CD14-positive monocyte (primary cell): ENCODE data around the gene ZDHHC14. TPM values are rescaled to one million over a fixed set of nuclear protein-coding genes. Genes with fewer than 3 reads are reported as not detected.
A peak's percentile ranks its signal among the peaks of the same experiment; 100 is the strongest.

Experiments
- DNase-seq, 3 donors: peaks; one replicate each; pipeline ENCODE4 v3.0.0-alpha.2; 2011 to 2022
- H2AFZ ChIP-seq: 2 replicates; pipeline ENCODE4 v1.6.0; 2012; ENCODE audit warnings: mild to moderate bottlenecking, low read depth, low read length, inconsistent platforms; ENCODE audit not compliant: insufficient read depth, poor library complexity, severe bottlenecking
- H3K27ac ChIP-seq, 2 donors: 1 replicate in 1 of 2; 2 replicates in 1 of 2; pipeline ENCODE4 v1.5.1; 2012 to 2013; ENCODE audit warnings: low read length in 2 of 2, control low read depth in 1 of 2, inconsistent platforms in 1 of 2, low read depth in 1 of 2, mild to moderate bottlenecking in 1 of 2
- H3K27me3 ChIP-seq, 2 donors: one replicate each; pipeline versions ENCODE4 v1.6.0 to v1.6.1; 2011 to 2013; ENCODE audit warnings: low read length in 2 of 2; ENCODE audit not compliant: control insufficient read depth in 2 of 2, insufficient read depth in 2 of 2
- H3K36me3 ChIP-seq, 2 donors: replicated peaks in 1 of 2; 1 replicate in 1 of 2; 2 replicates in 1 of 2; pipeline versions ENCODE4 v1.5.1 to v1.6.1; 2012 to 2013; ENCODE audit warnings: low read length in 2 of 2, control low read depth in 1 of 2, inconsistent platforms in 1 of 2, mild to moderate bottlenecking in 1 of 2; ENCODE audit not compliant: insufficient read depth in 2 of 2, control insufficient read depth in 1 of 2
- H3K4me1 ChIP-seq, 2 donors: 1 replicate in 1 of 2; 2 replicates in 1 of 2; pipeline versions ENCODE4 v1.5.1 to v1.6.1; 2012 to 2013; ENCODE audit warnings: low read length in 2 of 2, control low read depth in 1 of 2, inconsistent platforms in 1 of 2, mild to moderate bottlenecking in 1 of 2, moderate library complexity in 1 of 2; ENCODE audit not compliant: insufficient read depth in 2 of 2, control insufficient read depth in 1 of 2
- H3K4me2 ChIP-seq: replicated peaks from 2 replicates; pipeline ENCODE3; 2012; ENCODE audit warnings: low read length, moderate library complexity, mild to moderate bottlenecking; ENCODE audit not compliant: poor library complexity, severe bottlenecking; ENCODE audit errors: extremely low read depth
- H3K4me3 ChIP-seq, 3 experiments: fragments of 200-600 bp in 1 of 3; sonication (generic) in 1 of 3; replicated peaks in 1 of 3; 1 replicate in 2 of 3; 2 replicates in 1 of 3; pipeline ENCODE4 v1.5.1; 2011 to 2013; ENCODE audit warnings: low read length in 3 of 3, mild to moderate bottlenecking in 3 of 3, control low read depth in 2 of 3, low read depth in 2 of 3, inconsistent platforms in 1 of 3, moderate library complexity in 1 of 3
- H3K79me2 ChIP-seq: 2 replicates; pipeline ENCODE4 v1.6.0; 2012; ENCODE audit warnings: mild to moderate bottlenecking, control low read depth, inconsistent platforms, low read length, moderate library complexity; ENCODE audit not compliant: insufficient read depth
- H3K9ac ChIP-seq: 2 replicates; pipeline ENCODE4 v1.6.0; 2017; ENCODE audit warnings: low read length, mild to moderate bottlenecking; ENCODE audit not compliant: insufficient read depth, poor library complexity, severe bottlenecking
- H3K9me3 ChIP-seq, 2 donors: replicated peaks in 1 of 2; 1 replicate in 1 of 2; 2 replicates in 1 of 2; pipeline versions ENCODE4 v1.5.1 to v1.6.1; 2012 to 2013; ENCODE audit warnings: low read length in 2 of 2, control low read depth in 1 of 2; ENCODE audit not compliant: control insufficient read depth in 1 of 2, insufficient read depth in 1 of 2
- H4K20me1 ChIP-seq: 2 replicates; pipeline ENCODE4 v1.6.0; 2012; ENCODE audit warnings: mild to moderate bottlenecking, low read length, control low read depth, moderate library complexity; ENCODE audit not compliant: insufficient read depth
- H3K27ac Mint-ChIP-seq, 7 donors: one replicate each; pipeline ENCODE4 v1.8.0; 2020; ENCODE audit warnings: mild to moderate bottlenecking in 7 of 7, mixed read lengths in 7 of 7, moderate library complexity in 6 of 7, inconsistent platforms in 2 of 7
- H3K27me3 Mint-ChIP-seq, 3 donors: one replicate each; pipeline ENCODE4 v1.8.0; 2021 to 2022; ENCODE audit warnings: low read depth in 3 of 3, mild to moderate bottlenecking in 3 of 3, mixed read lengths in 3 of 3, moderate library complexity in 3 of 3, inconsistent platforms in 1 of 3
- H3K36me3 Mint-ChIP-seq, 2 donors: one replicate each; pipeline ENCODE4 v1.8.0; 2020; ENCODE audit warnings: mixed read lengths in 2 of 2, inconsistent platforms in 1 of 2, mild to moderate bottlenecking in 1 of 2
- H3K4me1 Mint-ChIP-seq: one replicate; pipeline ENCODE4 v1.8.0; 2020; ENCODE audit warnings: mild to moderate bottlenecking, mixed read lengths
- H3K4me3 Mint-ChIP-seq, 2 donors: one replicate each; pipeline ENCODE4 v1.8.0; 2020; ENCODE audit warnings: mild to moderate bottlenecking in 2 of 2, mixed read lengths in 2 of 2, moderate library complexity in 1 of 2
- H3K9me3 Mint-ChIP-seq, 7 donors: one replicate each; pipeline ENCODE4 v1.8.0; 2020 to 2022; ENCODE audit warnings: mixed read lengths in 7 of 7, mild to moderate bottlenecking in 6 of 7, moderate library complexity in 6 of 7, inconsistent platforms in 2 of 7
- CTCF ChIP-seq: fragments of 200-600 bp; IDR thresholded peaks from one replicate; pipeline ENCODE4 v1.8.0; 2022; ENCODE audit warnings: antibody characterized with exemption, mild to moderate bottlenecking
- WGBS: methylation state at CpG from one replicate; pipeline ENCODE4 v1.1.5; 2013; ENCODE audit warnings: missing lambda C conversion rate; ENCODE audit not compliant: insufficient coverage; 5-methylcytosine and 5-hydroxymethylcytosine counted together
- intact Hi-C, 2 donors: fragments of 100-400 bp; cut with micrococcal nuclease; formaldehyde crosslinking; loops; one replicate each; pipeline versions ENCODE4 v1.15.0 to v1.15.1; 2023
- polyA plus RNA-seq, 3 donors: library from polyadenylated mRNA; depleted of rRNA in 1 of 3; unstranded in 2 of 3; stranded (reverse) in 1 of 3; fragments of 300-500 nt in 2 of 3; fragments of >200 nt in 1 of 3; fragmentation: Illumina TruSeq in 2 of 3; gene quantifications; 1 replicate in 2 of 3; 2 replicates in 1 of 3; pipeline ENCODE4 v1.2.3, GENCODE V29; 2012 to 2021

Gene ZDHHC14
- polyA plus RNA-seq, 3 donors, result 0.30 to 1.7 (median 0.93) TPM

GRCh38 chr6:157556144-157556645, 175.2 kb downstream of the ZDHHC14 start:
- no peak overlapping the region for H3K4me3 ChIP-seq
- no peak overlapping the region for H3K27ac ChIP-seq
- H3K4me1 Mint-ChIP-seq, result peaks cover 16% of the 10 kb centered on the region
- peaks cover 0 to 2% (median 0%) of the 10 kb centered on the region in 7 donors for H3K9me3 Mint-ChIP-seq
- no peaks in the 10 kb centered on the region for H3K79me2 ChIP-seq
- no peaks in the 10 kb centered on the region for H3K36me3 ChIP-seq
- H2AFZ ChIP-seq, result no peak overlapping the region
- H3K27me3 ChIP-seq, result no peaks in the 10 kb centered on the region
- H3K4me3 Mint-ChIP-seq, result no peak overlapping the region
- no peaks in the 10 kb centered on the region for H3K9me3 ChIP-seq
- peaks cover 12 to 15% of the 10 kb centered on the region in 2 donors for H3K4me1 ChIP-seq
- H4K20me1 ChIP-seq, result no peaks in the 10 kb centered on the region
- WGBS, result 94% methylated on average over 11 of the region's 15 CpGs
- peaks cover 0 to 5% (median 2%) of the 10 kb centered on the region in 3 donors for H3K27me3 Mint-ChIP-seq
- H3K36me3 Mint-ChIP-seq, result peaks cover 0 to 8% of the 10 kb centered on the region in 2 donors
- intact Hi-C loops, result no loop called here
- no peak overlapping the region for H3K27ac Mint-ChIP-seq
- no peak for TF ChIP-seq CTCF
- H3K9ac ChIP-seq, result no peak overlapping the region
- no peak overlapping the region for H3K4me2 ChIP-seq
- no peak for DNase-seq

- Histone ChIP-seq H3K9ac (no peak overlapping the region), H3K4me1 (peaks cover 12 to 14% of the 10 kb centered on the region in 2 donors), H4K20me1 (no peaks in the 10 kb centered on the region), H3K27me3 (no peaks in the 10 kb centered on the region), H2AFZ (no peak overlapping the region), H3K36me3 (no peaks in the 10 kb centered on the region), H3K4me3 (no peak overlapping the region), H3K79me2 (no peaks in the 10 kb centered on the region), H3K4me2 (no peak overlapping the region), H3K27ac (no peak overlapping the region), H3K9me3 (no peaks in the 10 kb centered on the region)
- WGBS, result 54% methylated on average over 17 of the region's 21 CpGs
- no peak for DNase-seq
- peak overlapping the region in 1 of 2 donors; percentile 51 for H3K4me3 Mint-ChIP-seq
- intact Hi-C loops, result no loop called here
- H3K36me3 Mint-ChIP-seq, result peaks cover 0 to 8% of the 10 kb centered on the region in 2 donors
- peaks cover 0 to 2% (median 0%) of the 10 kb centered on the region in 7 donors for H3K9me3 Mint-ChIP-seq
- H3K4me1 Mint-ChIP-seq, result peaks cover 19% of the 10 kb centered on the region
- peak overlapping the region in 3 of 7 donors; percentile 10 to 77 (median 69) for H3K27ac Mint-ChIP-seq
- no peak for TF ChIP-seq CTCF
- H3K27me3 Mint-ChIP-seq, result peaks cover 0 to 5% (median 2%) of the 10 kb centered on the region in 3 donors
These were observed 175.9 kb downstream of the ZDHHC14 start for GRCh38 chr6:157556671-157557430.
